ENCODE data around the gene NUDT17.

Gene NUDT17

GRCh38 chr1:145845144-145845513 lies 301 bp upstream of the NUDT17 start:
- TF ChIP-seq RARB (CRISPR knock-in tag; IDR thresholded peaks at IDR 0.05) = 0 out of 2 replicates have a peak, but pooled peaks have one; percentile 13
- TF ChIP-seq OSR1 (CRISPR knock-in tag; IDR thresholded peaks at IDR 0.05) = no peak
- no peak for TF ChIP-seq ARNTL (CRISPR knock-in tag; IDR thresholded peaks at IDR 0.05; ENCODE audit: borderline replicate concordance, low read depth)
- ATAC-seq = peak; percentile 58

DNA sequence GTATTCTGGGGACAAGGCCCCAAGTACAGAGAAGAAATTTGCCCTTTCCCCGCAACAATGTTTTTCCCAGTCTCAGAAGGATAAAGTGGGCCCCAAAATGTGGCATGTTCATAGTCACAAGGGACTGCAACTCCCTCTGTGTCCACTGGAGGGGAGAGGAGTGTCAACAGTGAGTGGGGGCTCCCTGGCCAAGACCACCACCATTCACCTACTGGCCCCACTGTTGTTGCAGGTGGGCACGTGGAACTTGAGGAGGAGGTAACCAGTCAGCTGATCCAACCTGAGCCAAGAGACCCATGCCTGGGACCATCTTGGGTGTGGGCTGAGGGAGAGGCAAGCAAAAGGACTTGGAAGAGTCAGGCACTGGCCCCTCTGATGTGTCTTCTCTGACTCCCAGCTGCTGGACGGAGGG lies 777 bp downstream of the NUDT17 start:
- peak; percentile 62 for ATAC-seq
- no peak for TF ChIP-seq ISL1 (CRISPR knock-in tag; IDR thresholded peaks at IDR 0.05)
- TF ChIP-seq ZFP30 (CRISPR knock-in tag; IDR thresholded peaks at IDR 0.05) = no peak
- TF ChIP-seq ZC3H10 (CRISPR knock-in tag; IDR thresholded peaks at IDR 0.05) = no peak
- TF ChIP-seq ZNF70 (CRISPR knock-in tag; IDR thresholded peaks at IDR 0.05) = no peak
- no peak for TF ChIP-seq ARNTL (CRISPR knock-in tag; IDR thresholded peaks at IDR 0.05; ENCODE audit: borderline replicate concordance, low read depth)
- TF ChIP-seq, protein P1, sequence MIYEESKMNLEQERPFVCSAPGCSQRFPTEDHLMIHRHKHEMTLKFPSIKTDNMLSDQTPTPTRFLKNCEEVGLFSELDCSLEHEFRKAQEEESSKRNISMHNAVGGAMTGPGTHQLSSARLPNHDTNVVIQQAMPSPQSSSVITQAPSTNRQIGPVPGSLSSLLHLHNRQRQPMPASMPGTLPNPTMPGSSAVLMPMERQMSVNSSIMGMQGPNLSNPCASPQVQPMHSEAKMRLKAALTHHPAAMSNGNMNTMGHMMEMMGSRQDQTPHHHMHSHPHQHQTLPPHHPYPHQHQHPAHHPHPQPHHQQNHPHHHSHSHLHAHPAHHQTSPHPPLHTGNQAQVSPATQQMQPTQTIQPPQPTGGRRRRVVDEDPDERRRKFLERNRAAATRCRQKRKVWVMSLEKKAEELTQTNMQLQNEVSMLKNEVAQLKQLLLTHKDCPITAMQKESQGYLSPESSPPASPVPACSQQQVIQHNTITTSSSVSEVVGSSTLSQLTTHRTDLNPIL (CRISPR knock-in tag; IDR thresholded peaks at IDR 0.05; ENCODE audit: low read depth) = no peak

DNA sequence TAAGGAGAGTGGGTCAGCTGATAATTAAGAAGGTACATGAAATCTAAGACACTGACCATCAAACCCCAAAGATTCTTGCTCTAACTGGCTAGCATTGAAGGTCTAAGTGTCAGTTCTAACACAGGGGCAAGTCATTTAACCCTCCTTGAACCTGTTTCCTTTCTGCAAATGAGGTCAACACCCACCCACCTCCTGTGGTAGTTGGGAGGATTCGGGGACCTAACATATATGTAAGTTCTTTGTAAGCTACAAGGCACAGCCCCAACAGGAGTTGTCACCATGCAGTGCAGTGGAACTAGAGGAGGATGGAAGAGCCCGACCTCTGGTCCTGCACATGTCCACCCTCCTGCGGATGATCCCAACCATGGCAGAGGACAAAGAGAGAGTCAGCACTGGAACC lies 2.4 kb downstream of the NUDT17 start:
- no peak for TF ChIP-seq ESRRG (CRISPR knock-in tag; IDR thresholded peaks at IDR 0.05)
- TF ChIP-seq, protein P2, sequence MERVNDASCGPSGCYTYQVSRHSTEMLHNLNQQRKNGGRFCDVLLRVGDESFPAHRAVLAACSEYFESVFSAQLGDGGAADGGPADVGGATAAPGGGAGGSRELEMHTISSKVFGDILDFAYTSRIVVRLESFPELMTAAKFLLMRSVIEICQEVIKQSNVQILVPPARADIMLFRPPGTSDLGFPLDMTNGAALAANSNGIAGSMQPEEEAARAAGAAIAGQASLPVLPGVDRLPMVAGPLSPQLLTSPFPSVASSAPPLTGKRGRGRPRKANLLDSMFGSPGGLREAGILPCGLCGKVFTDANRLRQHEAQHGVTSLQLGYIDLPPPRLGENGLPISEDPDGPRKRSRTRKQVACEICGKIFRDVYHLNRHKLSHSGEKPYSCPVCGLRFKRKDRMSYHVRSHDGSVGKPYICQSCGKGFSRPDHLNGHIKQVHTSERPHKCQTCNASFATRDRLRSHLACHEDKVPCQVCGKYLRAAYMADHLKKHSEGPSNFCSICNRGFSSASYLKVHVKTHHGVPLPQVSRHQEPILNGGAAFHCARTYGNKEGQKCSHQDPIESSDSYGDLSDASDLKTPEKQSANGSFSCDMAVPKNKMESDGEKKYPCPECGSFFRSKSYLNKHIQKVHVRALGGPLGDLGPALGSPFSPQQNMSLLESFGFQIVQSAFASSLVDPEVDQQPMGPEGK (CRISPR knock-in tag; IDR thresholded peaks at IDR 0.05; ENCODE audit: borderline replicate concordance) = no peak
- TF ChIP-seq TCF4 (CRISPR knock-in tag; IDR thresholded peaks at IDR 0.05; ENCODE audit: borderline replicate concordance) = no peak
- no peak for TF ChIP-seq ZNF8 (CRISPR knock-in tag; IDR thresholded peaks at IDR 0.05)
- TF ChIP-seq OSR1 (CRISPR knock-in tag; IDR thresholded peaks at IDR 0.05) = no peak
- TF ChIP-seq ZC3H10 (CRISPR knock-in tag; IDR thresholded peaks at IDR 0.05) = no peak
- no peak for ATAC-seq

DNA sequence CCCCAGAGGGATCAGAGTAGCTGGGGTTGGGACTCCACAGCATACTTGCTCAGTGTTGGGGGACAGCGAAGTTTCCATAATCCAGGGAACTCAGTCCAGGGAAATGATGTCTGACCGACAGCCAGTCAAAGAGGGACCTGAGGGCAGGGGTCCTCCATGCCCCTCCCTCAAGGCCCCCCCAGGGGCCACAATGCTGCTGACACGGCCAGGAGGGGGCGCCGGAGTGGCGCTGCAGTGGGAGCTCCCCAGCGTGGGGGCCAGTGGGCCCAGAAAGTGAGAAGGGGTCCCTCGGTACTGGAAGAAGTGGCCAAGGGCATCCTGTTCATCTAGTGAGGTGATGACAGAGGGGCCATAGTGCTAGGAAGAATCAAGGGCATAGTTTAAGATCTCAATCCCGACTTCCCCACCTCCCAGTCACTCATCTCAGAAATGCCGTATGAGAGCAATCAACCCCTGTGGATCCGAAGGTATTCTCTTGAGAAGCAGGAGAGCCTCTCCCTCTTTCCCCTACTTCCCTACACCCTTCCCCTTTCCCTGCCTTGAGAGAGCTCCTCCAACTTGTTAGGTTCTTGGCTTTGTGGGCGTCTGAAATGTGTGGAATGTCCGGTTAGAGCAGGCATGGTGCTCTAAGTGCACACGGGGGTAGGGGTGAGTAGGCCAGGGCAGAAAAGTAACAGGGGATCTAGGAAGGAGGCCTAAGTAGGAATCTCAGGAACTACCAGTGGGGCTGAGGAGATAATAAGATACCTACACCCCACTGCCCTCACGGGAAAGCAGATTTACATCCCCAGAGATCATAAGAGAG lies 4.1 kb downstream of the NUDT17 start:
- peak; percentile 47 for ATAC-seq
- TF ChIP-seq, protein P1 (CRISPR knock-in tag; IDR thresholded peaks at IDR 0.05; ENCODE audit: low read depth) = no peak
- no peak for TF ChIP-seq TOX (CRISPR knock-in tag; IDR thresholded peaks at IDR 0.05; ENCODE audit: borderline replicate concordance)
- no peak for TF ChIP-seq TSHZ2 (CRISPR knock-in tag; IDR thresholded peaks at IDR 0.05)
- no peak for TF ChIP-seq BACH2 (CRISPR knock-in tag; IDR thresholded peaks at IDR 0.05; ENCODE audit: borderline replicate concordance)
- no peak for TF ChIP-seq CSDC2 (CRISPR knock-in tag; IDR thresholded peaks at IDR 0.05)
- TF ChIP-seq ZNF70 (CRISPR knock-in tag; IDR thresholded peaks at IDR 0.05) = no peak
- no peak for TF ChIP-seq ARNTL (CRISPR knock-in tag; IDR thresholded peaks at IDR 0.05; ENCODE audit: borderline replicate concordance, low read depth)
- TF ChIP-seq ZFP3 (CRISPR knock-in tag; IDR thresholded peaks at IDR 0.05) = no peak
- no peak for TF ChIP-seq POU6F1 (CRISPR knock-in tag; IDR thresholded peaks at IDR 0.05; ENCODE audit: borderline replicate concordance, low read depth)

Data from SK-N-SH treated with all-trans-retinoic acid at 6 μM for 48 hours (cell line).